Bronchial epithelial cell (primary cell): Measurements from ENCODE around the gene SORCS2. TPM values are rescaled to one million over a fixed set of nuclear protein-coding genes. Genes with fewer than 3 reads are reported as not detected.

Experiments used
- DNase-seq: peaks from one replicate; pipeline ENCODE4 v3.0.0-alpha.2; 2010; ENCODE audit warnings: low read depth
- FAIRE-seq: peaks from 2 replicates; lab custom pipeline; 2011; peaks lifted over from hg19 to GRCh38; lab: Jason Lieb, UNC
- H3K27me3 ChIP-seq: 2 replicates; pipeline ENCODE4 v1.5.1; 2011; ENCODE audit warnings: low read length; ENCODE audit not compliant: control insufficient read depth, insufficient read depth
- H3K36me3 ChIP-seq: 2 replicates; pipeline ENCODE4 v1.5.1; 2011; ENCODE audit warnings: low read length; ENCODE audit not compliant: control insufficient read depth, insufficient read depth
- H3K4me3 ChIP-seq: 2 replicates; pipeline ENCODE4 v1.5.1; 2011; ENCODE audit warnings: mild to moderate bottlenecking, low read depth, low read length, control low read depth
- CTCF ChIP-seq: IDR thresholded peaks from 2 replicates; pipeline ENCODE4 v1.5.1; 2011; ENCODE audit warnings: mild to moderate bottlenecking, moderate library complexity, low read length, control low read depth, inconsistent platforms; ENCODE audit not compliant: insufficient read depth, severe bottlenecking
- total RNA-seq: library from RNA; depleted of rRNA; stranded (reverse); fragments of >200 nt; gene quantifications from 2 replicates; pipeline ENCODE4 v1.2.1, GENCODE V29; 2014

SORCS2 gene
- total RNA-seq, 1 donor from 2014 or later = under 0.01 TPM

GRCh38 chr4:7233006-7233580, 40.8 kb downstream of the SORCS2 start:
- Histone ChIP-seq H3K36me3 (no peaks in the 10 kb centered on the region), H3K4me3 (no peak overlapping the region), H3K27me3 (no peaks in the 10 kb centered on the region)
- DNase-seq (no peak), FAIRE-seq (no peak)
- no peak for TF ChIP-seq CTCF

GRCh38 chr4:7233601-7234000, 41.3 kb downstream of the SORCS2 start:
- H3K36me3 ChIP-seq = no peaks in the 10 kb centered on the region
- H3K4me3 ChIP-seq = no peak overlapping the region
- no peak for DNase-seq
- FAIRE-seq = no peak
- TF ChIP-seq CTCF = no peak
- H3K27me3 ChIP-seq = no peaks in the 10 kb centered on the region

- no peak for DNase-seq
- FAIRE-seq = no peak
- no peaks in the 10 kb centered on the region for H3K27me3 ChIP-seq
- no peaks in the 10 kb centered on the region for H3K36me3 ChIP-seq
- TF ChIP-seq CTCF = no peak
- no peak overlapping the region for H3K4me3 ChIP-seq
These were observed 42.2 kb downstream of the SORCS2 start for GRCh38 chr4:7234355-7235029.

- Histone ChIP-seq H3K27me3 (no peaks in the 10 kb centered on the region), H3K4me3 (no peak overlapping the region), H3K36me3 (no peaks in the 10 kb centered on the region)
- FAIRE-seq = no peak
- DNase-seq = no peak
- no peak for TF ChIP-seq CTCF
These were observed 42.7 kb downstream of the SORCS2 start for GRCh38 chr4:7235030-7235380.

GRCh38 chr4:7236847-7237246, 44.5 kb downstream of the SORCS2 start:
- DNase-seq (no peak), FAIRE-seq (no peak)
- H3K27me3 ChIP-seq = no peaks in the 10 kb centered on the region
- H3K4me3 ChIP-seq = no peak overlapping the region
- H3K36me3 ChIP-seq = no peaks in the 10 kb centered on the region
- TF ChIP-seq CTCF = no peak

GRCh38 chr4:7237873-7238272, 45.5 kb downstream of the SORCS2 start:
- TF ChIP-seq CTCF = no peak
- no peaks in the 10 kb centered on the region for H3K36me3 ChIP-seq
- DNase-seq (no peak), FAIRE-seq (no peak)
- H3K4me3 ChIP-seq = no peak overlapping the region
- no peaks in the 10 kb centered on the region for H3K27me3 ChIP-seq
